Ishikawa (cell line): ENCODE results near the gene ZNF800.

Source experiments
- CEBPB ChIP-seq: IDR thresholded peaks from 2 replicates; pipeline ENCODE4 v1.6.1; 2012
- CREB1 ChIP-seq: IDR thresholded peaks from 2 replicates; pipeline ENCODE4 v1.6.1; 2012; ENCODE audit warnings: low read depth
- EGR1 ChIP-seq: IDR thresholded peaks from 2 replicates; pipeline ENCODE4 v1.6.1; 2012
- EP300 ChIP-seq: IDR thresholded peaks from 2 replicates; pipeline ENCODE4 v1.6.1; 2012; ENCODE audit warnings: borderline replicate concordance
- FOXM1 ChIP-seq: IDR thresholded peaks from 2 replicates; pipeline ENCODE4 v1.6.1; 2012; ENCODE audit warnings: low read depth, borderline replicate concordance
- NFIC ChIP-seq: IDR thresholded peaks from 2 replicates; pipeline ENCODE4 v1.6.1; 2012
- RAD21 ChIP-seq: IDR thresholded peaks from 2 replicates; pipeline ENCODE4 v1.6.1; 2012; ENCODE audit warnings: low read depth
- TAF1 ChIP-seq: IDR thresholded peaks from 2 replicates; pipeline ENCODE4 v1.6.1; 2012; ENCODE audit warnings: low read depth, mild to moderate bottlenecking
- TCF12 ChIP-seq: IDR thresholded peaks from 2 replicates; pipeline ENCODE4 v1.6.1; 2012; ENCODE audit warnings: low read depth
- TEAD4 ChIP-seq: IDR thresholded peaks from 2 replicates; pipeline ENCODE4 v1.6.1; 2012
- YY1 ChIP-seq: IDR thresholded peaks from 2 replicates; pipeline ENCODE4 v1.6.1; 2012; ENCODE audit warnings: low read depth
- ZBTB7A ChIP-seq: IDR thresholded peaks from 2 replicates; pipeline ENCODE4 v1.6.1; 2012; ENCODE audit warnings: low read depth
- TF ChIP-seq, protein P1 (sequence below): IDR thresholded peaks from 2 replicates; pipeline ENCODE4 v1.6.1; 2012; ENCODE audit warnings: low read depth, mild to moderate bottlenecking
- TF ChIP-seq, protein P2 (sequence below): IDR thresholded peaks from 2 replicates; pipeline ENCODE4 v1.6.1; 2012
- TF ChIP-seq, protein P3 (sequence below): IDR thresholded peaks from 2 replicates; pipeline ENCODE4 v1.6.1; 2012

Gene ZNF800

GRCh38 chr7:127418459-127418858, 26.0 kb upstream of the ZNF800 start:
- TF ChIP-seq NFIC (no peak), RAD21 (no peak), ZBTB7A (no peak), EGR1 (no peak), YY1 (no peak), CREB1 (no peak), FOXM1 (no peak)
- TF ChIP-seq, protein P1, sequence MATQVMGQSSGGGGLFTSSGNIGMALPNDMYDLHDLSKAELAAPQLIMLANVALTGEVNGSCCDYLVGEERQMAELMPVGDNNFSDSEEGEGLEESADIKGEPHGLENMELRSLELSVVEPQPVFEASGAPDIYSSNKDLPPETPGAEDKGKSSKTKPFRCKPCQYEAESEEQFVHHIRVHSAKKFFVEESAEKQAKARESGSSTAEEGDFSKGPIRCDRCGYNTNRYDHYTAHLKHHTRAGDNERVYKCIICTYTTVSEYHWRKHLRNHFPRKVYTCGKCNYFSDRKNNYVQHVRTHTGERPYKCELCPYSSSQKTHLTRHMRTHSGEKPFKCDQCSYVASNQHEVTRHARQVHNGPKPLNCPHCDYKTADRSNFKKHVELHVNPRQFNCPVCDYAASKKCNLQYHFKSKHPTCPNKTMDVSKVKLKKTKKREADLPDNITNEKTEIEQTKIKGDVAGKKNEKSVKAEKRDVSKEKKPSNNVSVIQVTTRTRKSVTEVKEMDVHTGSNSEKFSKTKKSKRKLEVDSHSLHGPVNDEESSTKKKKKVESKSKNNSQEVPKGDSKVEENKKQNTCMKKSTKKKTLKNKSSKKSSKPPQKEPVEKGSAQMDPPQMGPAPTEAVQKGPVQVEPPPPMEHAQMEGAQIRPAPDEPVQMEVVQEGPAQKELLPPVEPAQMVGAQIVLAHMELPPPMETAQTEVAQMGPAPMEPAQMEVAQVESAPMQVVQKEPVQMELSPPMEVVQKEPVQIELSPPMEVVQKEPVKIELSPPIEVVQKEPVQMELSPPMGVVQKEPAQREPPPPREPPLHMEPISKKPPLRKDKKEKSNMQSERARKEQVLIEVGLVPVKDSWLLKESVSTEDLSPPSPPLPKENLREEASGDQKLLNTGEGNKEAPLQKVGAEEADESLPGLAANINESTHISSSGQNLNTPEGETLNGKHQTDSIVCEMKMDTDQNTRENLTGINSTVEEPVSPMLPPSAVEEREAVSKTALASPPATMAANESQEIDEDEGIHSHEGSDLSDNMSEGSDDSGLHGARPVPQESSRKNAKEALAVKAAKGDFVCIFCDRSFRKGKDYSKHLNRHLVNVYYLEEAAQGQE = no peak
- TF ChIP-seq, protein P2, sequence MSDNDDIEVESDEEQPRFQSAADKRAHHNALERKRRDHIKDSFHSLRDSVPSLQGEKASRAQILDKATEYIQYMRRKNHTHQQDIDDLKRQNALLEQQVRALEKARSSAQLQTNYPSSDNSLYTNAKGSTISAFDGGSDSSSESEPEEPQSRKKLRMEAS = no peak

DNA sequence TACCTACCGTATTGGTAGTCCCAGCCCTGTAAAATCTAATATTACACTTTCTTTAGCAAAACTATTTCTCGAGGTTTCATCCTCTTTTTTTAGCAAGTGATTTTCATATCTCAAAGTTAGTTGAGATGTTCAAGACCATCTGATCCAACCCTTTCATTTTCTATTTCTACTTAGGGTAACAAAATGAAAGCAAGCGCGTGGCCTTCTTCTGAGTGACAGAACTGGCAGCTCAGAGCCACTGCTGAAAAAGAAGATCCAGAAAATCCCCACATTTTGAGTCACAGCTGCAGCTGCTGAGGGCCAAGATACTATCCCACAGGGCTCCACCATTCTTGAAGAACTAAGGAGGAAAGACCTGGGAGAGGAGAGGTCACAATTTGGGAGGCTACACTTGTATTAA, 24.8 kb upstream of the ZNF800 start:
- TF ChIP-seq YY1 (no peak), ZBTB7A (no peak), TCF12 (no peak), NFIC (no peak), CEBPB (no peak), TEAD4 (no peak)
- TF ChIP-seq, protein P3, sequence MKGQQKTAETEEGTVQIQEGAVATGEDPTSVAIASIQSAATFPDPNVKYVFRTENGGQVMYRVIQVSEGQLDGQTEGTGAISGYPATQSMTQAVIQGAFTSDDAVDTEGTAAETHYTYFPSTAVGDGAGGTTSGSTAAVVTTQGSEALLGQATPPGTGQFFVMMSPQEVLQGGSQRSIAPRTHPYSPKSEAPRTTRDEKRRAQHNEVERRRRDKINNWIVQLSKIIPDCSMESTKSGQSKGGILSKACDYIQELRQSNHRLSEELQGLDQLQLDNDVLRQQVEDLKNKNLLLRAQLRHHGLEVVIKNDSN = no peak

DNA sequence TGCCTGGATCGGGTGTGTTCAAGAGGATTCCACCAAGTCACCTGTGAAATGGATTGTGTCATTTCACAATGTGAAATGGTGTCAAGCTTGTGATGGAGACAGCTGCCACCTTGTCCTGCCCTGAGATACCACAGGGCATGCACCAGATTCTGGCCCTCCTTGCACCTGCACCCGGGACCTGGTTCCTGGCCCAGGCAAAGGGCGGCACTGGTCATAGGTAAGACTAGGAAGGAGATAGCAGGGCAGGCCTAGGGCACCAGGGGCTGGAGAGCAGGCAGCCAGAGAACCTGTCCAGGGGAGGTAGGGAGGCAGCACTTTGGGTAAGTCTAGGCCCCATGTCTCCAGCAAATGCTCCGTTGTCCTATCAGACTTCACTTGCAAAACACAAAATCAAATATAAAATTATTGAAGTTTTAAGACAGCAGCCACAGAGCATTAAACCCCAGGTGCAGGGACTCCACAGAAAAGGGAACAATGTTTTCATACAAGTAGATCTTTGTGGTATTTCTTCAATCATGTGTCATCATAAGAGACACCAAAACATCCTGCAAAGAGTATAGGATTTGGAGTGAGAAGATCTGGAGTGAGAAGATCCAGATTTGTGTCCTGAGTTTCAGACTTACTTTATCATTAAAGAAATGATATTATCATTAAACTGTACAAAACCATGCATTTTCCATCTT, 22.7 kb upstream of the ZNF800 start:
- TF ChIP-seq TAF1 = no peak
- TF ChIP-seq CEBPB = no peak
- TF ChIP-seq YY1 = no peak
- TF ChIP-seq, protein P1 = no peak
- no peak for TF ChIP-seq FOXM1
- TF ChIP-seq TCF12 = no peak
- TF ChIP-seq ZBTB7A = no peak
- TF ChIP-seq, protein P2 = no peak
- no peak for TF ChIP-seq EP300
- no peak for TF ChIP-seq EGR1
- TF ChIP-seq NFIC = no peak
- no peak for TF ChIP-seq RAD21

DNA sequence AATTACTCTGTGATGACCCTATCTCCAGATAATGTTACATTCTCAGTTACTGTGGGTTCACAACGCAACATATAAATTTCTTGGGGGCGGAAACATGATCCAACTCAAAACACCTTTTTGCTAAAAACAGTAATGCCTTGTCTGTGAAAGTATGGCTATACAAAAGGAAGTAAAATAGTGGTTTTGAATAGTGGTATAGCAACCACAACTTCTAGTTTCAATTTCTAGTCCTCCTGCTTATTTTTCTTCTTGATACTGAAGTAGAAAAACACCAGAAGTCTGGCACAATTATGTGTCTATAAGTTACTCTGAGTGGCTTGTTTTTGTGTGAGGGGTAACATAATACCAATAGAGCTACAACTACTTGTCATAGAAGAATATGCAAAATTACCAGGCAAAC, 21.5 kb upstream of the ZNF800 start:
- TF ChIP-seq, protein P2 = no peak
- TF ChIP-seq RAD21 (no peak), NFIC (no peak), TEAD4 (no peak), CREB1 (no peak), CEBPB (no peak), ZBTB7A (no peak), FOXM1 (no peak), EP300 (no peak)
- TF ChIP-seq, protein P3 = no peak

GRCh38 chr7:127413326-127413725, 20.8 kb upstream of the ZNF800 start:
- TF ChIP-seq, protein P2 = no peak
- TF ChIP-seq ZBTB7A (no peak), TAF1 (no peak), TCF12 (no peak), CREB1 (no peak), EGR1 (no peak), FOXM1 (no peak), RAD21 (no peak), NFIC (no peak), TEAD4 (no peak), EP300 (no peak), YY1 (no peak)
- TF ChIP-seq, protein P1 = no peak
- TF ChIP-seq, protein P3 = no peak
